T47D (cell line): ENCODE results near the gene ZNF823.
"Not testable (repeated sequence)": the region's sequence is repeated elsewhere in the genome, so short reads cannot be mapped to it uniquely, and the experiment has no call there.

Experiments
- DNase-seq, 2 experiments: peaks; one replicate each; pipeline versions ENCODE4 v3.0.0 to v3.0.0-alpha.2; 2011 to 2012; ENCODE audit warnings: low read depth in 1 of 2, low spot score in 1 of 2
- JUND ChIP-seq: IDR thresholded peaks from 2 replicates; pipeline ENCODE4 v1.6.1; 2012; ENCODE audit warnings: low read depth
- in situ Hi-C: cut with HindIII; loops from 2 replicates; pipeline ENCODE4 v1.10.0; 2016; ENCODE audit warnings: low sequenced_read_pairs, low pct_unique_long_range_greater_than_20kb

Gene ZNF823

DNA sequence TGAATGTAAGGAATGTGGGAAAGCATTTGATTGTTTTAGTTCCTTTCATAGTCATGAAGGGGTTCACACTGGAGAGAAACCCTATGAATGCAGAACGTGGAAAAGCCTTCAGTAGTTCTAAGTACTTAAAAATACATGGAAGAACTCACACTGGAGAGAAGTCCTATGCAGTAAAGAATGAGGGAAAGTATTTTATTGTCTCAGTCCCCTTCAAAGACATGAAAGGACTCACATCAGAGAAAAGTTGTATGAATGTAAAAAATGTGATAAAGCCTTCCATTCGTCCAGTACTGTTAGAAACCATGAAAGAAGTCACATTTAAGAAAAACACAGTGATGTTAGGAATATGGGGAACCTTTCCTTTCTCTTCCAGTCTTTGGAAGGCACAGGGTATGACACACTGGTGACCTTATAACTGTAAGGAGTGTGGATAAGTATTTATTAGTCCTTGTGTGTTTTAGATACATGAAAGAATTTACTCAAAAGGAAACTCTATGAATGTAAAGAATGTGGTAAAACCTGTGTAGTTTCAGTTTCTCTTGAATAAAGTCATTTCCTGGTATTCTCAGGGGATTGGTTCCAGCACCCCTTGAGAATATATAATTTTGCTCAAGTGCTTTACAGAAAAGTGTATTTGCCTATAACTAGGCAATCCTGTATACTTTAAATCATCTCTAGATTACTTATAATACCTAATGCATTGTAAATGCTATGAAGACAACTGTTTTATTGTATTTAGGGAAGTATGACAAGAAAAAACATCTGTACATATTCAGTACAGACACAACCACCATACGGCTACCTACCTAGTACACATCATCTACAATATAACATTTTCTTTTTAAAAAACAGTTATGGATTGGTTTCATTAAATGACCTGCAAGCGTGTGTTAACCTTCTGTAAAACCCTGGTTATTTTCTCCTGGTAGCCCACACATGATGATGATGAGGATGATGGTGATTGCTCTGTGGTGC is 52.8 kb downstream of the ZNF823 start:
- no peak for DNase-seq
- TF ChIP-seq JUND: no peak
- in situ Hi-C loops: no loop called here

DNA sequence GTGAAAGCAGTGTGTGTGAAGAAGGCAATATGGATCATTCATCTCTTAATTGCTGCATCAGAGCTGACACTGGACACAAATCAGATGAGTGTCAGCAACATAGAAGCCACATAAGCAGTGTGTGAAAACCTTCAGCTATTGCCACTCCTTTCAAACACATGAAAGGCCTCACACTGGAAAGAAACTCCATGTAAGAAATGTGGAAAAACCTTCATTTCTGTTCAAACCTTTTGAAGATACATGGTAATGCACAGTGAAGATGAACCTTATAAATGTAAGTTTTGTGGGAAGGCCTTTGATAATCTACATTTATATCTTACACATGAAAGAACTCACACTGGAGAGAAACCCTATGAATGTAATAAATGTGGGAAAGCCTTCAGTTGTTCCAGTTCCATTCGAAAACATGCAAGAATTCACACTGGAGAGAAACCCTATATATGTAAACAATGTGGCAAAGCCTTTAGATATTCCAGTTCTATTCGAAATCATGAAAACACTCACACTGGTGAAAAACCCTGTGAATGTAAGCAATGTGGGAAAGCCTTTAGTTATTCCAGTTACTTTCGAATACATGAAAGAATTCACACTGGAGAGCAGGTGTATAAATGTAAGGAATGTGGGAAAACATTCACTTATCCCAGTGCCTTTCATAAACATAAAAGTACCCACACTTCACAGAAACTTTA is 53.6 kb downstream of the ZNF823 start:
- in situ Hi-C loops: no loop called here
- no peak for DNase-seq
- no peak for TF ChIP-seq JUND

DNA sequence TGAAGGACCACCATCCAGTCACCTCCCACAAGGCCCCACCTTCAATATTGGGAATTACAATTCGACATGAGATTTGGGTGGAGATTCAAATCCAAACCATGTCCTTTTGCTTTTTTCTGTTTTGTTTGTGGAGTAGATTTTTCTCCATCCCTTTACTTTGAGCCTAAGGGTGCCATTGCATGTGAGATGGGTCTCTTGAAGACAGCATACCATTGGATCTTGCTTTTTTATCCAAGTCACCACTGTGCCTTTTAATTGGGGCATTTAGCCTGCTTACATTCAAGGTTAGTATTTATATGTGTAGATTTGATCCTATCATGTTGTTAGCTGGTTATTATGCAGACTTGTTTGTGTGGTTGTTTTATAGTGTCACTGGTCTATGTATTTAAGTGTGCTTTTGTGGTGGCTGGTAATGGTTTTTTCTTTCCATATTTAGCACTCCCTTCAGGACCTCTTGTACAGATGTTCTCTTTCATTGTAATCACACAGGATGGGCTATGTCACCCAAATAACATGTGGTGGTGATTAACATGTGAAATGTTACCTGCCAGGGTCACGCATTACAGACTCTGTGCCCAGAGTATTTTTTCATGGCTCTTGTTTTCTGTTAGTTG is 58.0 kb downstream of the ZNF823 start:
- TF ChIP-seq JUND: no peak
- in situ Hi-C loops: no loop called here

DNA sequence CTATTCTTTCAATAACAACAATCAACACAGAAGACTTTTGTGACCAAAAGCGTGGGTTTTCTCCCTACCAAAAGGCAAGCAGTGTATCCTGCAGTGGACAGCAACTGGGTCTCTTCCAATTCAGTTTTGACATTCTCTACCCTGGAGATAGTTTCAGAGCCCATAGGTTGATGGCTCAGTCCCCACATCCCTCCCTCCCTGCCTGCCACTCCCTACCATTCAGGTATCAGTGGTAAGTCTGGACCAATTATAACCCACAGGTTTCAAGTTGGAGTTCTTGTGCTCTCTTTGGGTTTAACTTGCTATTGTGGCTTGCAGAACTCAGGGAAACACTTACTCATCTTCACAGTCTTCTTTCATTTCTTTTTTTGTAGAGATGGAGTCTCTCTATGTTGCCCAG is 60.2 kb downstream of the ZNF823 start:
- no peak for DNase-seq
- TF ChIP-seq JUND: no peak
- in situ Hi-C loops: no loop called here

More for the DNA sequence above, 58.0 kb downstream of the ZNF823 start:
- DNase-seq: no peak

DNA sequence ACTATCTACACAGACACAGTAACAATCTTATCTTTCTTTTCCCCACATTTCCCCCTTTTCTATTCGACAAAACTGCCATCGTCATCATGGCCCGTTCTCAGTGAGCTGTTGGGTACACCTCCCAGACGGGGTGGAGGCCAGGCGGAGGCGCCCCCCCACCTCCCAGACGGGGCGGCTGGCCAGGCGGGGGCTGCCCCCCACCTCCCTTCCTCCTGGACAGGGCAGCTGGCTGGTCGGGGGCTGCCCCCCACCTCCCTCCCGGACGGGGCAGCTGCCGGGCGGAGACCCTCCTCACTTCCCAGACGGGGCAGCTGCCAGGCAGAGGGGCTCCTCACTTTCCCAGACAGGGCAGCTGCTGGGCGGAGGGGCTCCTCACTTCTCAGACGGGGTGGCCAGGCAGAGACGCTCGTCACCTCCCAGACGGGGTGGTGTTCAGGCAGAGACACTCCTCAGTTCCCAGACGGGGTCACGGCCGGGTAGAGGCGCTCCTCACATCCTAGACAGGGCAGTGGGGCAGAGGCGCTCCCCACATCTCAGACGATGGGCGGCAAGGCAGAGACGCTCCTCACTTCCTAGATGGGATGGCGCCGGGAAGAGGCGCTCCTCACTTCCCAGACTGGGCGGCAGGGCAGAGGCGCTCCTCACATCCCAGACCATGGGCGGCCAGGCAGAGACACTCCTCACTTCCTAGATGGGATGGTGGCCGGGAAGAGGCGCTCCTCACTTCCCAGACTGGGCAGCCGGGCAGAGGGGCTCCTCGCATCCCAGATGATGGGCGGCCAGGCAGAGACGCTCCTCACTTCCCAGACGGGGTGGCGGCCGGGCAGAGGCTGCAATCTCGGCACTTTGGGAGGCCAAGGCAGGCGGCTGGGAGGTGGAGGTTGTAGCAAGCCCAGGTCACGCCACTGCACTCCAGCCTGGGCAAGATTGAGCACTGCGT is 61.8 kb downstream of the ZNF823 start:
- DNase-seq, in situ Hi-C loops: not testable (repeated sequence)

DNA sequence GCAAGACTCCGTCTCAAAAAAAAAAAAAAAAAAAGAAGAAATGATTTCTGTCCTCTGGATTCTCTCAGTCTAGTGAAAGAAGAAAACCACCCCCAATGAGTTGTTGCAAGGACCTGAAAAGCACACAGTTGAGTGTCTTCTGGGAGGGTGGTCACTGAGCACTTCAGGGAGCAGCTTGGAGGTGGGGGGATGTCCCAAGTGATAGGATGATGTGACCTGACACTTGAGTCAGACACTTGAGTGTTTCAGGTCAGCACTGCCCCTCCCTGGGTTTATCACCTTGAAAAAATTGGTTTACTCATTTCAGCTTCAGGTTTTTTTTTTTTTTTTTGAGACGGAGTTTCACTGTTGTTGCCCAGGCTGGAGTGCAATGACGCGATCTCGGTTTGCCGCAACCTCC is 63.2 kb downstream of the ZNF823 start:
- TF ChIP-seq JUND: no peak
- DNase-seq: no peak
- in situ Hi-C loops: no loop called here

DNA sequence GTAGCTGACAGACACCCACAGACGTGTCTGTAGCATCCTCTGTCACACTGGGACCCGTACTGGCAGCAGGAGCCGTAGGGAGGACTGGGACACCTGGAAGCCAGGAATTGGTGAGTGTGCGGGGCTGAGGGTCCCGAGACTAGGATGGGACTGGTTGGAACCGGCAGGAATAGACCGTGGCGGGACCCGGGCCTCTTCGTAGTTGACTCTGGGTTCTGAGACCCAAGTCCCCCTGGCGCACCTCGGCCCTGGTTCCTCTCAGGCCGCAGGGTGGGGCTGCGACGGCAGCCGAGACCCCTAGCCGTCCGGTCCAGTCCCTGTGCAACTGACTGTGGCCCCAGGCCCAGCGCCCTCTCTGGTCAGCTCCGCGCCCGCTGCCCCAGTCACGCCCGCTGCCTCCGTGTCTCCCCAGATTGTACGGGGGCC is 64.7 kb downstream of the ZNF823 start:
- in situ Hi-C loops: no loop called here
- no peak for DNase-seq
- TF ChIP-seq JUND: no peak

DNA sequence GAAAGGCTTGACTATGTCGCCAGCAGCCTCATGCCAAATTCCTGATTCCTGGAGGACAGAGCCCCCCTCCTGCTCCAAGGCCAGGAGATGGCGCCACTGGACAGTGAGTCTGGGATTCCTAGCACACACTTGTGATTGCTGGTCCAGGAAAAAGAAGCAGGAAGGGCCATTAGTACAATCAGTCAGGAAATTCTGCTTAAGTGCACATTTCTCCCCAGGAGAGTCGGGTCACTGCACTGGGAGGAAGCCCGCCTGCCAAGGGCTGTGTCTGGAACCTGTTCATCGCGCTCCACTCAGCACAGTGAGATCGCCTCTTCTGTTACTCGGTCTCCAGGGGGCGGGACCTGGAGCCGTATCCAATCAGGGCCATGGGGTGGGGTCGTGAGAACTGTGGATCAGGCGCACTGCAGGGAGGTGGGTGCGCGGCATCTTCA is 65.1 kb downstream of the ZNF823 start:
- peak; percentile 38 to 68 for DNase-seq
- in situ Hi-C loops: no loop called here

More for the DNA sequence above, 65.1 kb downstream of the ZNF823 start:
- TF ChIP-seq JUND: no peak
